ENCODE results near the gene DENND1A. TPM values are rescaled to one million over a fixed set of nuclear protein-coding genes. Genes with fewer than 3 reads are reported as not detected.

DENND1A gene
- total RNA-seq, 2 donors from 2014 or later = 16.2 to 17.7 TPM

DNA sequence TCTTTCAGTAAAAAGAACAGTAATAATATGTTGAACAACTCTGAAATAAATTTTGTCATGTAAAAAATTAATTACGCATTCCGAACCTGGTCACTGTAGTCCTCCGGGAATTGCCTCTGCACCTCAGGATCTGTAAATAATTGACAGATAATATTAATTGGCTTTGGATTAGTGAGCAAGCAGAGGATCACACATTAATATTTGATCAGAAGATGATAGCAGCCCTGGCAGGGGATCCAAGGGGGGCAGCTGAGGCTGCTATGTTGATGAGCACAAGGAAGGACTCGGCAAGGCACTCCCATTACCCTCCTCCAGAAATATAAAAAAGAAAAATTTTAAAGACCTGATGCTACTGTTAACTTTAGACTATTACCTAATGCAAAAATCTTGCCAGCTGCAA lies 137.4 kb downstream of the DENND1A start:
- intact Hi-C loops (cut with DNase I) = no loop called here
- ATAC-seq (no peak), DNase-seq (no peak)

DNA sequence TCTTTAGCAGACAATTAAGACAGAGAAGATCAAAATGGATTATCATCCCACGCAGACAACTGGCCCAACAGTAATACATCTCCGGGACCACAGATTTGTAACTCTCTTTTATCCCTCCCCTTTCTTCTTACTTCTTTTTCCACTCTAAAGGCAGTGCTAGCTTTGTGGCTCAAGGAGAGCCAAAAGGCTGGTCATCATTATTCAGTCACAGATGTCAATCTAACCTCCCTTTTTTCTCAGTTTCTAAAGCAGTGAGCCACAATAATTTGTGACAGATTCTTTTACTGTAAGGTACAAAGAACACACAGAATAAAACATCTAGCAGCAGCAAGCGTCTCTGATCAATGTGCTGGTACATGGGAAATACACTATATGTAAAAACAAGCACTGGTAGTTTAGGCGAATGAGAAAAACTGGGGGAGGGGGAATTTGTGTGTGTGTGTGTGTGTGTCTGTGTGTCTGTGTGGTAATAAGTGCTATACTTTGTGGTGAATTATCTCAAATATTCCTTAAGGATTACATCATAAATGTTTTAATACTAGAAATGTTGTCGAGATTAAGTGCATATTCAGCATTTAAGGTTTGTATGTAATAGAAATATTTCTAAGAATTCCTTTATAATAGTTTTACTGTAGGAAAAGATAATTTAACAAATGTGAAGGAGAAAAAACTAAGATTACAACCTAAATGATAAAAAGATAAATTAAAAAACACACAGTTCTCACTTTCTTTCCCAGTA lies 140.2 kb downstream of the DENND1A start:
- no peak for ATAC-seq
- intact Hi-C loops (cut with DNase I) = no loop called here
- no peak for DNase-seq

GRCh38 chr9:123787416-123787815 lies 142.5 kb downstream of the DENND1A start:
- no peak for ATAC-seq
- no peak for DNase-seq
- intact Hi-C loops (cut with DNase I) = no loop called here

DNA sequence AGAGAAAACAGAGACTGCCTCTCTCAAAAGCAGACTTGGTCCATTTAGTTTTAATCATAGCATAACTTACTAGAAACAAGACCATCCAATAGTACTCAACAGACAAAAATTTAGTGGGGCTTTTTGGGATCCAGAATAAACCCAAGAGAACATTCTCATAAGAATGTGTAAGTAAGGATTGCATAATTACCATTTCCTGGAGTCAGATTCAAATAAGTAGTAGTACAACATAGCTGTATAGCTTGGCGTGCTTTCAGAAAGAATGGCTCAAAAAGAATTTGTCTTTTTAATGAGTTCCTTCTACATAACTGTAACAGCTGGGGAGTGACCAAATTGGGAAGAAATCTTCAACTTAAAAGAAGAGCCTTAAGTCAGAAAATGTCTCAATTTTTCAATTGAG lies 145.4 kb downstream of the DENND1A start:
- no peak for DNase-seq
- ATAC-seq = no peak
- intact Hi-C loops (cut with DNase I) = no loop called here

DNA sequence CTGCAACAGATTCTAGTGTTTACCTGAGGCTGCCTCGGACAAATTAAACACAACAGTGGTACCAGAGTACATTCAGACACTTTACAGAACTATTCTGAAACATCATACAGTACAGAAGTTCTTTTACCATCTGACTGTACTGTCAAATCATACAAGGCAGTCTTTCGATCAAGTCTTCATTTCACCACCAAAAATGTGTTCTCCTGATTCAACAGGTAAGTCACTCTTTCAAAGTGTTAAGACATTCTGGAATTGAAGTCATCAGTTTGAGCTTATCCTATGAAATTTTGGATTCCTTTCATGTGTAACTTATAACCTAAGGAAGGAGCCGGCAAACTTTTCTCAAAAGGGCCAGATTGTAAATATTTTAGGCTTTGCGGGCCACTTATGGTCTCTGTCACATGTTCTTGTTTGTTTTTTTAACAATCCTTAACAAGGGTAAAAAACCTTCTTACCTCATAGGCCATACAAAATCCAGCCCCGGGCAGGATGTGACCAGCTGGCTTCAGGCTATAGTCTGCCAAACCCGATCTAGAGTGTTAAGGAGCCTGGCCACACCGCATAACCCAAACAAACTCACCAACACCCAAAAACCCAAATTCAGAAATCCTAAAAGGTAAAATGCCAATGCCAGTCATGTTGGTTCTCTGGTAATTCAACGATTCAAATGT lies 151.6 kb downstream of the DENND1A start:
- ATAC-seq = no peak
- intact Hi-C loops (cut with DNase I) = no loop called here
- DNase-seq = no peak

GRCh38 chr9:123776708-123777537 lies 153.0 kb downstream of the DENND1A start:
- ATAC-seq (no peak), DNase-seq (no peak)
- intact Hi-C loops (cut with DNase I) = no loop called here

DNA sequence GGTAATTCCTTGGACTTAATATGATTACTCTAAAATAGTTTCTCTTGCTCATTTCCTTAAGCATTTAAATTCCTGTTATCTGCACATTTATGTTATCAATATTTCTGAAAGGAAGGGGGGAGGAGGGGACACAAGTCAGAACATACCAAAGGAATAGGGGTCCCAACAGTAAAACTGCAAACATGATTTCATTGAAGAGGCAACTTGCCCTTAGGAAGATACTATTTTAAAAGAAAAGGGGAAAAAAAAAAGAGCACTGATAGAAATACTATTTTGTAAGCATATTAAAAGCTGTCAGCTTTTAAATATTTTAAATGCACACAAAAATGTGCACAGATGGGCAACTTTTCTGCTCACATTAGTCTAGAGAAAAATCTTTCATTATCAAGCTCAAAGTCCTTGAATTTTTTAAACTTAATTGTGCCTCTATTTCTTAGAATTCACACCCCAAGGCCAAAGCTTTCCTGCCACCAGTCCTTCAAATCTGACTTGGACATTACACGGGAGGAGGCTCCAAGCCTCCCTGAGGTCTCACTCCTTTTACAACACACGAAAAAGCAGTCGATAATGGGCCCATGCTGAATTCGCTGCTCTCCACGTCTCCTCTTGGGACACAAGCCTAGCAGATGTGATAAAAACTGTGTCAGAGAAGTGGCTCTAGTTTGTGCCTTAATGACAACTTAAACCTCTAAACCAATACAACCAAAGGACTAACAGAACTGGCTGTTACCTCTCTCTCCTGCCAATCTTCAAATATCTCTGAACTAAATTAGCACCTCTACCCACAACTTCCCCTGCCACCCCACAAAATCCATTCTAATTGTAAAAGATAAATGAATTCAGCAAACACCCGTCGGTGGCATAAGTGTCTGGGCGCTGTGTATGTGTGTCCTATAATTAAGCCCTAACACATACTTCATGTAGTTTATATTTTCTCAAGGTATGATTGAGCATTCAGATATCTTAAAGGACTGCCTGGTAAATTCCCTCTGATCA lies 154.3 kb downstream of the DENND1A start:
- ATAC-seq = no peak
- intact Hi-C loops (cut with DNase I) = no loop called here
- DNase-seq = no peak

DNA sequence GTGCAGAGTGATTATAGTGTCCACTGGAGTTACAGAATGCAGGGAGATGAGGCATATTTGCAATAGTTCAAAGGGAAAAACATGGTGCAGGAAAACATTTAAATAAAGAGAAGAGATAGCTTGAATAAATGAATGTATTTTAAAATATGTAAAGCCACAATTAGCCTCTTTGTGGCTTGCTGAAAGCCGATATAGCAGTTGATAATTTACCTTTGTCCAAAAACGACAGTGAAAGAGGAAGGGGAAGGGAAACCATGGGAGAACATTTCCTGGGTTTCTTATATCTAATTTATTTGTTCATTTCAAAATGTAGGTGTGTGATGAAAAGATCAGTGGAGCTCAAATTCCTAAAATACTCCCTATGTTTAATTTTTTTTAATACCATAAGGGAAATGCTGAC lies 156.1 kb downstream of the DENND1A start:
- intact Hi-C loops (cut with DNase I) = no loop called here
- DNase-seq = no peak
- ATAC-seq = no peak

- no peak for DNase-seq
- no peak for ATAC-seq
- intact Hi-C loops (cut with DNase I) = no loop called here
These were observed 157.0 kb downstream of the DENND1A start for GRCh38 chr9:123772967-123773366.

DNA sequence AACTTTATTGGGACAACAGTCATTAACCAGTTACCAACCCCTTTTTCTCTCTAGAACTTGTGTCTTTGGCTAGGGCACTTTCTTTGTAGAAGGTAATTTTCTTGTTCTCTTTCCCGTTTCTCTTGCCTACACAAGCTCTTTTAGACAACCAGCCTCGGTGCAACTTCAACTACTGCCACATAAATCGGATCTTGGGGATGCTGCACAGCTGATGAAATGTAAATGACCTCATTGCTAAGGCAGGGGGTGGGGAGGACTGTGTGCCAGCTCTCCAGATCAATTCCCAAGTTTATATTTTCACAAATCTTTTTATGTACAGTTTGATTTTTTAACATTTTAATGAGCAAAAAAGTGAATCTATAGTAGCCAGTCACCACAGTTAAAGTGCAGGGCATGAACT lies 157.6 kb downstream of the DENND1A start:
- DNase-seq (no peak), ATAC-seq (no peak)
- intact Hi-C loops (cut with DNase I) = no loop called here

GRCh38 chr9:123771690-123772089 lies 158.2 kb downstream of the DENND1A start:
- ATAC-seq (no peak), DNase-seq (no peak)
- intact Hi-C loops (cut with DNase I) = no loop called here

DNA sequence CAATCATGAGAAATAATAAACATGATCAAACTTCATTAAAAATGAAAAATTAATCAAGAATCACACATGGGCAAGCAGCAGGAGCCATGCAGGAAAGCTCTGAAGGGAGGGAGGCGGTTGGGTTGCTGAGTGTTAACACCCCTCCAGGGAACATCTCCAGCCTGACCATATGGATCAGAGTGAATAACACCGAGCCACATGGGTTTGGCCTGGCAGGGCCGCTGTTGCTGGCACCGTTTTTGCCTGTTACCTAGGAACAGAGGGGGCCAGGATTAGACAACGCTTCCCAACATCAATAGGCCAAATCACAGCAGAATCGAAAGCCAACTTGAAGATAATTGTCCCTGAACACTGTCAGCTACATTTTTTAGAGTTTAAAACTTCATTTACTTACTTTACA lies 160.2 kb downstream of the DENND1A start:
- intact Hi-C loops (cut with DNase I) = no loop called here
- DNase-seq (no peak), ATAC-seq (no peak)

- ATAC-seq = no peak
- intact Hi-C loops (cut with DNase I) = no loop called here
These were observed 165.9 kb downstream of the DENND1A start for GRCh38 chr9:123763910-123764588.

DNA sequence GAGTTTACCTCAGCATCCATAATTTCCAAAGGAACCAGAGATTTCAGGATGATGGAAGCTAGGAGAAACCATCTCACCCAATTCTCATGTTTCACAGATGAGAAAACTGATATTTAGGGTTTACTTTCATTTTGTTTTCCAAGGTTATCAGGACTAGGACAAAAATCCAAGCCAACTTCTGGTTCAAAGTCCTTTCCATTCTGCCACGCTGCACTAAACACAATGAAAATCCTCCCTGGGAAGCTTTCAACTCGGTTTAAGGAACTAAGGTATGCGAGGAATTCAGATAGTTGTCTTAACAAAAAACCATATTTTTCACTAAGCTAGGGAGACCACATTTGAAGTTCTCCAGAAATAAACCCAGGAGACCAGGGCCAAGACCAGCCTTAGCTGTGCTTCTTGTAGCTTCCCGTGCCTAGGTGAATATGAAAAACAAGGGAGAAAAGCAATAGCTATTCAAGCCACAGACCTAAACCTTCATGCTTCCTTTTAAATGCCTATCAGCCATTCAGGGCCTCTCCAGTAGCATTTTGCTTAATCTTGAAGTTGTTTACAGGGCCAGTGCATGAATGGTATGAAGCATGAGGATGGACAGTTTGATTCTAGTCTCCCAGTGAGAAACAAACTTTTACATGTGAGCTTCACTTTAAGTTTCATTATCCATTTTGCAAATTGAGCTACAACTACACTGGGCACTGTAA lies 167.9 kb downstream of the DENND1A start:
- intact Hi-C loops (cut with DNase I) = no loop called here
- DNase-seq = no peak

More at GRCh38 chr9:123763910-123764588, 165.9 kb downstream of the DENND1A start:
- no peak for DNase-seq

DNA sequence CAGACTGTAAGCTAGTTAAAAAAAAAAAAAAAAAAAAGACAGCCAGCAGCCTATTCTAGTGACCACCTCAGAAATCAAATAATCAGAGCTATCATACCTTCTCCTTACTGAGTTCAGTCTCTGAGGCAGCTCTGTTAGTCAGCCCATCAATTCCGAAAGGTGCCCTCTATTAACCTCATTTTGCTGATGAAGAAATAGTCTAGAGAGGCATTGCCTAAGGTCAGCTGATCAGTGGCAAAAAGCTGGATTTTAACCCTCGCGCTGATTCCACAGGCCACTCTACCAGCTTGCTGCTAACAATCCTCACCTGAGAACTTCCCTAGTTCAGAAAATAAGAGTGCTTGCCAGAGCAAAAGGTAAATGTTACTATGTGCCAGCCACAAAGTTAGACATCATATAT lies 172.0 kb downstream of the DENND1A start:
- intact Hi-C loops (cut with DNase I) = no loop called here
- ATAC-seq (peak; percentile 70 to 79), DNase-seq (no peak)

More for the DNA sequence above, 167.9 kb downstream of the DENND1A start:
- ATAC-seq = no peak

DNA sequence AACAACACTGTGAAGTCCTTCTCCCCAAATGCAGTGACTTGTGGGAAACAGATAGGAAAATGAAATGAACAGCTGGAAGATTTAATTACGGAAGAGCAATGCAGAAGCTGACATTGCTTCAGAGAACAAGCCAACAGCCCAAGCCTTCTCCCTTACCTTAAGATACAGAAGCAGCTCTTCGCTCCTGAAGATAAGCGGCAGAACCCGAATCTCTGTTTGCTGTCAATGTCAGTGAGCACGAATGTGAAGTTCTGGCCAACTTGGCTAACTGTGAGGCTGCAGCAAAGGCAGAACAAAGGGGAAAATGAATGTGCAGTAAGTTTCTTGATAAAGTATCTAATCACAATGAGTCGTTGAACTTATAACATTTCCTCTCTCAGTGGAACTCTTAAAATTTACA lies 172.4 kb downstream of the DENND1A start:
- intact Hi-C loops (cut with DNase I) = no loop called here
- DNase-seq = no peak
- ATAC-seq = peak; percentile 44 to 53

GRCh38 chr9:123756484-123757106 lies 173.3 kb downstream of the DENND1A start:
- ATAC-seq = no peak
- intact Hi-C loops (cut with DNase I) = no loop called here
- DNase-seq = no peak

Measured in left cardiac atrium (tissue), 4 donors.